Activated gamma-delta T cell treated with anti-CD3 and anti-CD28 coated beads, Interleukin-2, amount 50 U/mL, for 16 hours (primary cell): ENCODE results near the gene DCAF15.
"Not testable (repeated sequence)": the region's sequence is repeated elsewhere in the genome, so short reads cannot be mapped to it uniquely, and the experiment has no call there.

Experiments
- DNase-seq: peaks from one replicate; pipeline ENCODE4 v3.0.0-alpha.2; 2020; ENCODE audit warnings: low read depth

The DCAF15 gene

GRCh38 chr19:13959962-13960862 is 7.9 kb downstream of the DCAF15 start:
- no peak for DNase-seq

DNA sequence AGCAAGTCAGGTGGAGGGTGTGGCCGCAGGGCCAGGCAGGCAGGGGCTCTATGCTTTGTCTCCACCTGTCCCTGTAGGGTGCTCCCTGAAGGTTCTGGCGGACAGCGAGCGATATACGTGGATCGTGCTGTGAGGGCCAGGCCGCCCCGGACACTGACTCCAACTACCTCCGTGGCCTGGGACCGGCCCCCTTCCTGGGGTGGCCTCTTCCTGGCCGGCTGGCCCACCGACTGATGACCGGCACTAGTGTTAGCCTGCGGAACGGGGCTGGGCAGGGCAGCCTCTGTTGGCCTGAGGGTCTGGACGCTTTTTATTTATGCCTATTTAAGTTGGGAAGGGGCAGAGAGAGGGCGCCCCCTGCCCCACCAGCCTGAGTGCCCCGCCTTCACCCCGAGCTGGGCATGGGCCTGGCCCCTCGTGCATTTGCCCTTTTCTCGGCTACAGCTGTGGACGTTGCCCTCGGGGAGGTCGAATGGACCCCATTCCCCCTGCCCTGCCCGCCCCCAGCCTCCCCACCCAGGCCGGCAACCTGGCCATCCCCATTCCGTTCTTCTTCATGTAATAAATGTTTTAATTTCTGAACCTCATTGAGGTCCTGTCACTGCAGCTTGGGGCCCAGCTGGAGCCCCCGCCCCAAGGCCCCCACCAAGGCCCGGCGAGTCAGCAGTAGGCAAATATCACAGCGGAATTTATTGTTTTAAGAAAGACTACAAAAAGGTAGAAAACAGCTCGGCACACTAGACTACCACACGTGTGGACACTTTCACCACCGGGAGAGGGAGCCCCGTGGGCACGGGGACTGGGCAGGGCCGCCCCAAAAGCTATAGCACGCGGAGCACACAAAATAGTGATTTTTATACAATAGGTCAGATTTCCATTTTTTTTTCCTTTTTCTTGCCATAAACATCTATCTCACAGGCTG is 8.8 kb downstream of the DCAF15 start:
- no peak for DNase-seq

DNA sequence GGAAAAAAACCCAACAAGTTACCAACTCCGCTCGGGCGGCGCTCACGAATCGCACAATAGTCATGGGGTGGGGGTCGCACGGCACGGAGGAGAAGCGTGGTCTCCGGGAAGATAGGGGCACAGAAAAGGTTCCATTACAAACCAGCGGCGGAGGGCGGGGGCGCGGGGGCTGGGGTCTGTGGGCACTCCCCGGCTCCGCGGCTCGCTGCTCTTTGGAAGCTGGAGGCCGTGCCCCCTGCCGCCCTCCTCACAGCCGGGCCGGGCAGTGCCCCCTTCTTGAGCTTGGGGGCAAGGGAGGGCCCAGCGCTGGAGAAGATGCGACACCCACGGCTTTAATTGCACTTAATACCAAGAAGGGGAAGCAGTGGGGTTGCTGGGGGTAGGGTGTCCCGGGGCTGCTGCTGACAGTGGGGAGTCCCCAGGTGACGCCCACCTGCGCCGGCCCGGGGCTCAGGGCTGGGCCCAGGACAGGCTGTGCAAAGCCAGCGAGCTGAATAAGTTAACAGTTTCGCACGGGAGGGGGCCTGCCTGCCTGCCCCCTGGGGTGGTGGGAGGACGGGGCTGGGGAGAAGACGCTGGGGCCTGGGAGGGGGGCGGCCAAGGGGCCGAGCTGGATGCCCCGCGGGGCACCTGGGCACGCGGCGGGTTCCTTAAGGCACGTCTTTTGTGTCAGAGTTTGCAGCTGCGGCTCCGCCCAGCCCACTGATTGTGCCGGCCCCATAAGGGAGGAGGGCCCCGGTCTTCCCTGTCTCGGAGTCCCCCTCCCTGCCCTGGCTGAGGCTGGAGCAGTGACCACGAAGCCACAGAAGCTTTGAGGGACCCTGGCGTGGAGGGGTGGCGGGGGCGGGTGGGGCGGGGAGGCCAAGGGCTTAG is 9.8 kb downstream of the DCAF15 start:
- DNase-seq, result no peak

GRCh38 chr19:13962699-13963602 is 10.6 kb downstream of the DCAF15 start:
- no peak for DNase-seq

GRCh38 chr19:13963603-13964105 is 11.3 kb downstream of the DCAF15 start:
- DNase-seq, result no peak

DNA sequence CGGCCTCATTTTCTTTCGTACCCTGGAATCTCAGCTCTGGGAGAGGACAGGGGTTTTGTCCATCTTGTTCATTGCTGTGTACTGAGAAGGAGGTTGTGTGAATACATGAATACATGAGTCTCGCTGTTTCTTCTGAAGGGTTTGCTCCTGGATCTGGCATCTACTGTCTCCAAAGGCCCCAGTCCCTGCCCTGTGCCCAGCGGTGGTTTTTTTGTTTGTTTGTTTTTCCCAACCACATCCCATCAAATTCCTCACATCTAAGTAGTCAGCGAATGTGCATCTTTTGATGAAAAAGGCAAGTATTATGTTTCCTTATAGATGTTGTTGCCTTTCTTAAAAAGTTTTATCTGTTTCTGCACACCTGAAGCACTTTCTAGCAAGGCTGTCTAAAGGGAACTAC is 12.5 kb downstream of the DCAF15 start:
- DNase-seq, result no peak

DNA sequence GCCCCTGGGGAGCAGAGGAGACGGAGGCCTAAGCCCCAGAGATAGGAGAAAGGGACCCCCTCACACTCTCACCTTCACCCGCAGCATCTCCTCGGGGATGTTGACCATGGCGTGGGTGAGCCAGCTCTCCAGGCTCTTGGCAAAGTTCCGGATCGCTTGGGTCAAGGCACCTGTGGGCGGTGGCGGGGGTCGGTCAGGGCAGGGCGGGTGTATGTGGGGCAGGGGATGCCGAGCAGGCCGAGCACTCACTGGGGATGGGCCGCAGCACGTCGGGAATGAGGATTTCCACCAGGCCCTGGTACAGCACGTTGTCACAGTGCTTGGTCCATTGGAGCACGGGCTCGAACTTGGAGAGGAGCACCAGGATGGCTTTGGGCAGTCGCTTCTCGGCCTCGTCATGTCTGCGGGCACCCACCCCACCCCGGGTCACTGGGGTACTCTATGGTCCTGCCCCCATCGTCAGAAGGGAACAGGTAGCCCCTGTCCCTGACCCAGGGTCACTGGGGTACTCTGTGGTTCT is 13.1 kb downstream of the DCAF15 start:
- DNase-seq, result no peak

DNA sequence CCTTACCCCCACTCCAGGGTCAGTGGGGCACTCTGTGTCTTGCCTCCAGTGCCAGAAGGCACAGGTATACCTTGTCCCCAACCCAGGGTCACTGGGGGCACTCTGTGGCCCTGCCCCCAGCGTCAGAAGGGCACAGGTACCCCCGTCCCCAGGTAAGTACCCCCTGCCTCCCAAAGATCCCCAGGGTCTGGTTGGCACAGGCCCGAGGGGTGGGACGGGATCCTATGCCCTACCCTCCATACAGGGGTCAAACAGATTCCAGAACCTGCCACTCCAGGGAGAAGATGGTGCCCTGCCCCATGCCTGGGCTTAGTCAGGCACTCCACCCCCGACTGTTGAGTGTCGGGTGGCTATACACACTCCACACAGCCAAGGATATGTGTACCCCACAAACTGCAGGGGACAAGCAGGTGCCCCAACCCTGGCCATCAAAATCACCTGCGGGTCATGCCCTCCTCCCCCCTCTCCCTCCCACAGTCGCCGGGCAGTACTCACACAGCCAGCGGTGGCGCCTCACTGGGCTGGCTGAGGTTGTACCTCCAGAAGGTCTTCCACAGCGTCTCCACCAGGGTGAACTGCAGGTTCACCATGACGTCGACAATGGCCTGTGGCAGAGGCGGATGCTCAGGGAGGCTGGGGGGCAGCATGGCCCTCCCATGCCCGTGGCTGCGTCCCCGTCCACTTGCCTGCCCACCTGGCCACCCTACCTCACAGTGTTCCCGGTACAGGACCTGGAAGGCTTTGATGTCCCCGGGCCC is 13.8 kb downstream of the DCAF15 start:
- no peak for DNase-seq

DNA sequence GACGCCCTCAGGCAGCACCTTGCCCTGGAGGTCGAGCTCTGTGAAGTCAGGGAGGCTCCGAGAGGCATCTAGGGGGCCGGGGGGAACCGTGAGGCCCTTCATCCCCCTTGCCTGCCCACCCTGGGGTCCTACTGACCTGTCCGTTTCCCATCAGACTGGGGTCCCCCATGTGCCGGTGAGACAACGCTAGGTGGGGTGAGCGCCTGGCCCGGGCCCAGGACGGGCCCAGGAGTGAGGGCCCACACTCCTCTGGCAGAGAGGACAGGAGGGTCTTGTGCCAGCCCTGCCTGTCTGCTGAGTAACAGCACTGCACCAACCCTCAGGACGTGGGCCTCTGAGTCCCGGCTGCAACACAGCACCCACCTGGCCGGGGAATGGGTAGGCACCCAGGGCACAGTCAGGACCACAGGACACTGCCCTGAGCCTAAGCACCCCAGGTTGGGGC is 14.4 kb downstream of the DCAF15 start:
- DNase-seq, result no peak

GRCh38 chr19:13967206-13967605 is 14.9 kb downstream of the DCAF15 start:
- not testable (repeated sequence) for DNase-seq

DNA sequence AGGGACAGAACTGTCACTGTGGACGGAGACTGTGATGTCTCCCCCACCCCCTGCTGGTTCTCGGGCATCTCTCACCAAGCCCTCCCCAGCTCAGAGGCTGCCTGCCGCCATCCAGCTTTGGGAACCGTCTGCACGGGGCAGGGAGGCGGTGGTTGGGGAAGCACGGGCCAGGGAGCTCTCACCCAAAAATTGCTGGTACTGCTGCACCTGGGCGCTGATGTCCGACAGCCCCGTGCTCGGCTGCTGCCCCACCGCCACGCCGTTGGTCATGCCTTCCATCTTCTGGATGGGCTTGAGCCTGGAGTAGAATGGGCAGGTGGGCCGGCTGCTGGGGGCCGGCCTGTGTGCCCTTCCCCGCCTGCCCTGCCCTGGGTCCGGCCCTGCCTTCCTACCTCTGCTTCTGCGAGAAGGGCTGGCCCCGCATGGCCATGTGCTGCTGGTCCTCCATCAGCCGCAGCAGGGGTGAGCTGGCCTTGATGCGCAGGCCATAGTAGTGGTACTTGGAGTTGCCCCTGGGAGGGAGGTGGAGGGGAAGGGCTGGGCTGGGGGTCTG is 16.1 kb downstream of the DCAF15 start:
- DNase-seq, result no peak

DNA sequence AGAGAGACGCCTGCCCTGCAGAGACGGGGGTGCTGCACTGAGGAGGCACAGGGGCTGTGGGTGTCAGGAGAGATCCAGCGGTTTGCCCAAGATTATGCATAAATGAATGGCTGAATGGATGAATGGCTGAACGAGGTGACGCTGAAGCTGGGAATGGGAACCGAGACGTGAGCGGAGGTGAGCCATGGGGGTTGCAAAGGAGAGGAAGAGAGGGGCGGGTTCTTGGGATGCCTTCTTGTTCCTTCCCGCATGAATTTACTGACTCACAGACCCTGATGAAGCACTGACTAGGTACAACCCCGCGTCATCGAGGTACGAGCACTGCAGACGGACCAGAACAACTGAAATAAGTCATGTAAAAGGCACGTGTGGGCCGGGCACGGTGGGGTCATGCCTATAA is 16.7 kb downstream of the DCAF15 start:
- DNase-seq, result no peak

DNA sequence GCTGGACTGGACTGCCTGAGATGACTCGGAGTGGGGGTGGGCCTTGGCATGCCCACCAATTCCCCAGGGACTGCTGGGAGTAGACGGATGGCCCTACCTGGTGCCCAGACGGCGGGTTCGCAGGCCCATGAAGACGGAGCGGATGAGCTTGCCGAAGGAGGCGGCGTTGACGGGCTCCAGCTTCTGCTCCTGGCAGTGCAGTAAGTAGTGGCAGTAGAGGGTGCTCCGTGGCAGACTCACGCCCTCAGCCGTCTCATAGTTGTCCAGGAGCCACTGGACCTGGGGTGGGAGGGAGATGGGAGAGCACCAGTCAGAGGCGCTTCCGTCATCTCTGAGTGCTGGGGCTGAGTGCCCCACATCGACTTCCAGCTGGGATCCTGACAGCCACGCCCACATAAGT is 17.6 kb downstream of the DCAF15 start:
- no peak for DNase-seq

DNA sequence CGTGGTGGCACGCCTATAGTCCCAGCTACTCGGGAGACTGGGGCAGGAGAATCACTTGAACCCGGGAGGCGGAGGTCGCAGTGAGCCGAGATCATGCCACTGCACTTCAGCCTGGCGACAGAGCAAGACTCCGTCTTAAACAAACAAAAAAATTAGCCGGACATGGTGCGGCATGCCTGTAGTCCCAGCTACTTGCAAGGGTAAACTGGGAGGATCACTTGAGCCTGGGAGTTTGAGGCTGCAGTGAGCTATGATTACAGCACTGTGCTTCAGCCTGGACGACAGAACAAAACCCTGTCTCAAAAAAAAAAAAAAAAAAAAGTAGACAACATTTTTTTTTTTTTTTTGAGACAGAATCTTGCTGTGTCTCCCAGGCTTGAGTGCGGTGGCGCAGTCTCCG is 19.6 kb downstream of the DCAF15 start:
- not testable (repeated sequence) for DNase-seq

GRCh38 chr19:13972368-13973155 is 20.3 kb downstream of the DCAF15 start:
- DNase-seq, result no peak

- DNase-seq, result not testable (repeated sequence)
These were observed 21.2 kb downstream of the DCAF15 start for GRCh38 chr19:13973479-13973878.

DNA sequence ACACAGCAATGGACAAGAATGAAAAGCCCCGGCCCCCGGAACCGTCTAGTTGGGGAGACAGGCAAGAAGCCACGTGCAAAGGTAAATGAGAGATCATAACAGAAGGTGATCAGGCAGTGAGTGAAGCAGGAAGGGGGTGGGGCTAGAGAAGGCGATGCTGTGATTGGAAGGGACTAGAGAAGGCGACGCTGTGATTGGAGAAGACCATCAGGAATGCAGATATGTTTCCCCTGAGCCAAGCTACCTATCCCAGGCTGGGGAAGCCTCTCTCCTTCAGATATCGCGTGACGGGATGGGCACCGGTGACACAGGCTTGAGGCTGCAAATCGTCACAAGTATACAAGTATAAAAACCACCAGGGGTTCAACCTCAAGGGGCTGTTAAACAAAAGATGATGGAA is 21.8 kb downstream of the DCAF15 start:
- no peak for DNase-seq

DNA sequence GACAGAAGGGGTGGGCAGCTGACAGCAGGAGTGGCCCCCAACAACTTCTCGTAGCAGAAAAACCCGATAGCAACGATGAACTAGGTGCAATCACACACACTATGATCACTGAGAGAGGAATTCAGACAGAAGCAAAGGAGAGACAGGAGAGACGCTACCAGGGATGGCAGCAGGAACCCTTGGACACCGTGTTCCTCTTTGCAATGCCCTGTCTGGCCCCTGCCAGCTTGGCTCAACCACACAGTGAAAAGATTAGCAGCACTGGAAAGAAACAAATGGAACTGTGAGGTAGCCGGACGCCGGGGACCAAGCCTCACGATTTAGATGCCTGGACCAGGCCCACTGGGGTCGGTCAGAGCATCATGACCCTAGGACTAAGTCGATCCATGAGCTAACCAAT is 23.6 kb downstream of the DCAF15 start:
- DNase-seq, result no peak
